ENCODE measurements around the gene PWWP2A.

PWWP2A gene

DNA sequence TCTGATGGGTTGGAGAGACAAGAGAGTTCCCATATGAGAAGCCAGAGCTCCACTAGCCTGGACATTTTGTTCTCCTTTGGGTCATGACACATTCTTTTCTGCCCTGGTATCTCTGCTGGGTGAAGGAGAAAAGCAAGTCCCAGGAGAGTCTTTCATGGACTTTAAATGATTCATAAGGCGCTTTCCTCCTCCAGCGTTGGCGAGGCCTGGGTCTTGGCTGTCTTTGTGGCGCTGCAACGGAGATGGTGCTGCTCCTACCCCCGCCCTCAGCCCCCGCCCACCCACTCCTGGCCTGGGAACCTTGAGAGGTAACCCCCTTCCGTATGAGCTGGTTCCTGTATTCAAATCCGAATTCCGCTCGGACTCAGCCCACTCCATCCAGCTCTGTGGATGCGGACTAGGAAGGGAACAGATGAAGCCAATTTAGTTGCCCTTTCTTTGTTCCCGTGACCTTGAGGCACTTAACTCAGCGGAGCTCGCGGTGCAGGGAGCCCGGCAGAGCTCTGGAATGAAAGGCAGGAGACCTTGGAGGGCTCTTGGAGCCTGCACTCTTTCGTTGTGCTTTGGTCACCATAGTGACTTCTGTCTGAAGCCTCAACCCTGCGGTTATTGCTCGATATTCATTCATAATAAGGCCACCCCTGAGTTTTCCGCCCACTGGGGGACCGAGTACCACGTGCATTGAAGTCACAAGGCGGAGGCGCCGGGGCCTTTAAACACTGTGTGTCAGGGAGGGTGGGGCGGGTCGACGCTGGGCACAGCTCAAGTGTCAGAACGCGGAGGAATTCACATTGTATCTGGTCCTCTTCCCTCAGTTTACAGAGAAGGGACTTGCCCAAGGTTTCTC, 14.0 kb upstream of the PWWP2A start:
- DNase-seq, result no peak

DNA sequence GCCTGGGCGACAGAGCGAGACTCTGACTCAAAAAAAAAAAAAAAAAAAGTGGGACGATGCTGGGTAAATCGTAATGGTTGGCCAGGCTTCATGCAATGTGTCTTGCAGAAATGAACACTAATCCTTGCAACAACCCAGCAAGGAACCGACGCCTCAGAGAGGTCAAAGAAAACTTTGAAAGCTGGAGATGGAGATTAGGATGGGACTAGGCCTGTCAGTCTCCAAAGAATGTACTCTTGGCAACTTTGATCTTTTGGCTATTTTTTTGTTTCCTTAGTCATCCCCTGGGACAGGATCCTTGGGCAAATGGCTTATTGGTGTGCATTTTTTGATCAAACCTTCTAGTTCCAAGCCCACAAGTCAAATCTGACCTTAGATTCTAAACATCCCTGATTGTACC, 10.6 kb upstream of the PWWP2A start:
- no peak for DNase-seq

DNA sequence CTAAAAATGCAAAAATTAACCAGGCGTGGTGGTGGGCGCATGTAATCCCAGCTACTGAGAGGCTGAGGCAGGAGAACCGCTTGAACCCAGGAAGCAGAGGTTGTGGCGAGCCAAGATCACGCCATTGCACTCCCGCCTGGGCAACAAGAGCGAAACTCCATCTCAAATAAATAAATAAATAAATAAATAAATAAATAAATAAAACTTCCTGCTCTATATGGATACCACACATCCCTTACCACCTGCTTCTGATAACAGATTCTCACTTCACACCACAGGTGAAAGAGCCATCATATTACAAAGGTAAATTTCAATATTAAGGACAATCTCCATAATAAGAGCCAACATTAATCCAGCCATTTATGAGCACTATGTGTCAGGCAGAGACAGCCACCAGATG, 9.4 kb upstream of the PWWP2A start:
- no peak for DNase-seq

DNA sequence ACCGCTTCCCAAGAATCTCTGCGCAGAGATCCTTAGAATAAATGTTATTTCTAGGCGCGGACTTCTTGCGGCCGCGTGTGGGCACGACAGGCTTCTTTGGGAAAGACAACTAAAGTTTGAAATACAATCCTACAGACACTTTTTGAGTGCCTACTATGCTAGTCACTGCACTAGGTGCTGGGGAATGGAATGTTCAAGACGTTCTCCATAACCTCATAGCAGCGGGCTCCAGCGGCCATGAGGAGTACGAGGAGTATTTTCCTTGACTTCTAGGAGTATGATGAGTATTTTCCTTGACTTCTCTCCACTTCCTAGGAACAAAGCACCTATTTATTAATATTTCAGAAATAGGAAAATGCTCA, 636 bp upstream of the PWWP2A start:
- DNase-seq, result no peak

DNA sequence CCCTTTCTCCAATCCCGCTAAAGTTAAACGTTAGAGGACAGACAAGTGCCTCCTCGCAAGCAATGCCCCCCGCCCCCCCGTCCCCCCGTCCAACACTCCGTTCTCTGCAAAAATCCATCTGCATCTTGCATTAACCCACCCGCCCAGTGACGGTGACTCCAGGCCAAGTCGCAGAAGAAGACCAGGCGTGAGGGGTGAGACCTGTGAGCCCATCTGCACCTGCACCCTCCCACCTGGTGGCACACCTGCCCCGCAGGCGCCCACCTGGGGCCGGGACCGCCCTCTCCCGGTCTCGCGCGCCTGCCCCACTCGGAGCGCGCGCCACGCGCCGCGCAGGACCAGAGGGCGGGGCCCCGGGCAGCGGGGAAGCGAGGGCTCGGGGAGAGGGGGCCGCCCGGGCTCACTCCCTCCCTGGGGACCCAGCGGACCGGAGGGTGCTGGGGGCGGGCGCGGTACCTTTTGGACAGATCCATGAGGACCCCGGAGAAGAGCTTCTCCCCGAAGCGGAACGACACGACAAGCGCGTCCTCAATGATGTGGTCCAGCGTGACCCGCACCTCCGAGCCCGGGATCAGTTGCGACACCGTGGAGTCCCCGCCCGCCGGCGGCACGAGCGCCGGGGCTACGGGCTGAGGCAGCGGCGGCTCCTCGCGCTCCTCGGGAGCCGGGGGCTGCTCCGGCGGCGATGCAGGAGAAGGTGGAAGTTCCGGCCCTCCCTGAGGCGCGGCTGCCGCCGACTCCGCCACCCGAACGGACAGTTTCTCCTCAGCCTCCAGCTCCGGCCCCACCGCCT, 705 bp downstream of the PWWP2A start:
- DNase-seq, result peak; percentile 48

DNA sequence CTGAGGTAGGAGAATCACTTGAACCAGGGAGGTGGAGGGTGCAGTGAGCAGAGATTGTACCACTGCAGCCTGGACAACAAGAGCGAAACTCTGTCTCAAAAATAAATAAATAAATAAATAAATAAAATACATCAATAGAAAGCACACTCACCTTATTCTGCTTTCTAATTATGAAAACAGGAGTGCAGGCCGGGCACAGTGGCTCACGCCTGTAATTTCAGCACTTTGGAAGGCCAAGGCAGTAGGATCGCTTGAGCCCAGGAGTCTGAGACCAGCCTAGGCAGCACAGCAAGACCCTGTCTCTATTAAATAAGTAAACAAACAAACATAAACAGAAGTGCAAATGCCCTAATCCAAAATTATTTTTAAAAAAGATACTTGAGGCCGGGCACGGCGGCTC, 2.3 kb downstream of the PWWP2A start:
- DNase-seq, result no peak

DNA sequence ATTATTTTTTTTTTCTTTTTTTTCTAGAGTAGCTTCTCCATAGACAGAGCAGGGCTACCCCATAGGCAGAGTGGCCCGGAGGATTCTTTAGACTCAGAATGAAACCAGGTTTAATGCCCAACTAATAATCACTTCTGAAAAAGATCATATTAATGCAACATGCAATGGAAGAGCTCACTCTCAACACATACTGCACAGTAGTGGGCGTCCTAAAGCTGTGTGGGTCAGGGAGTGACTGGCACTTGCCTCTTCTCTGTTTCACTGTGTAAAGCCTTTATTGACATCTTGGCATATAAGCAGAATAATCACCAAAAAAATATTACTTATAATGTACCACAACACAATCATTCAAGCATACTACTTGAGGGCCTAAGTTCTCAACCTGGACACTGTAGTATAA, 11.1 kb downstream of the PWWP2A start:
- DNase-seq, result no peak

DNA sequence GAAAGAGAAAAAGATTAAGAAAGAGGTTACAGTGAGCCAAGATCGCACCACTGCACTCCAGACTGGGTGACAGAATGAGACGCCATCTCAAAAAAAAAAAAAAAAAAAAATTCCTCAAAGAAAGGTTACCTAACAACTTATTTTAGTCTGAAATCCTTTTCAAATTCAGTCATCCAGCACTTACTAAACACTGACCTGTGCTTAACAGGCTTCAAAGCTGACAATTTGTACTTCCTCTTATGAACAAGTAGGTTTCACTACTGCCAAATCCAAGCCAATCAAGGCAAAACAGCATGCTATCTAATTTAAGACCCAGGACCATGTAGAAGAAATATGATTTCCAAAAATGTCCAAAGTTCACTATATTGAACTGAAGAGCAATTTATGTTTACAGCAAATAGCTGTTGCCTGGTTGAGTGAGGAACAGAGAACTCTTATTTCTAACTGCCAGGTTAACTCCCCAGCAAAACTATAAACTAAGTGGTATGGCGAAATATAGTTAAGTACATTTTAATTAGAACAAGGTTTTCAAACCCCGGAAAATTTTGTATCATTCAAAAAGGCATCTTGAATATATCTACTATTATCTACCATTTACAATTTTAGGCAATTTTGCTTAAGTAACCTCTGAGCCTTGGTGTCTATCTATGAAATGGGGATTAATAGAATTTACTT, 13.4 kb downstream of the PWWP2A start:
- DNase-seq, result no peak

DNA sequence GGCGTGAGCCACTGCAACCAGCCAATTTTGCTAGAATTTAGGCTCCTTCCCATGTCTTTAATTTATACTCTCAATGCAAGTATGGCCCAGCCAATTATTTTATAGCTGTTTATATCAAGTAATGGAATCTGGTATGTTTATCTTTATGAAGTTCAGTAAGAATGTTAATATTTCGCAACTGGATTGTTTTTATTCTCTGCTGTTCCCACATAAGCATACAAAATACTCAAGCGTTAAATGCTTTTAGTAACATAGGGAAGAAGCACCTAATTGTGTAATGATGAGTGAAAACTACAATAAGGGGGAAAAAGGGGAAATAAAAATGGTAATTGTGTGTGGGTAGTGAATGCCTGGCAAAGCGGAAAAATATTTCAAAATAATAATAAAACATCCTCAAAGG, 21.3 kb downstream of the PWWP2A start:
- DNase-seq, result no peak

DNA sequence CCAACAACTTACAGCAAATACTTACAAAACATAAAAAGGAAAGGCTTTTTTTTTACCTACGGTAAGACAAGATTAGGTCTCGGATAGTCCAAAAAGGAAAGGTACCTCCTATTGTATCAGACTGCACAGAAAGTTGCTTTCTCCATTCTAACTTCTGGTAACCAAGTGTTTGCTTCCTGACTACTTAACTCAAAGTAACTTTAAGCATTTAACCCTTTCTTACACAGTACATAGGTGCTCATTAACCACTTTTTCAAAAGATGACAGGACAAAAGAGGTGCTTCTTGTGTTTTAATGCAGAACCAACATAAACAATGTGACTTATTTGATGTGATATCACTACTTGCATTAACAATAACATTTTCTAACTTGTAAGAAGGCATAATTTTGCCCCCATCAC, 23.1 kb downstream of the PWWP2A start:
- no peak for DNase-seq

DNA sequence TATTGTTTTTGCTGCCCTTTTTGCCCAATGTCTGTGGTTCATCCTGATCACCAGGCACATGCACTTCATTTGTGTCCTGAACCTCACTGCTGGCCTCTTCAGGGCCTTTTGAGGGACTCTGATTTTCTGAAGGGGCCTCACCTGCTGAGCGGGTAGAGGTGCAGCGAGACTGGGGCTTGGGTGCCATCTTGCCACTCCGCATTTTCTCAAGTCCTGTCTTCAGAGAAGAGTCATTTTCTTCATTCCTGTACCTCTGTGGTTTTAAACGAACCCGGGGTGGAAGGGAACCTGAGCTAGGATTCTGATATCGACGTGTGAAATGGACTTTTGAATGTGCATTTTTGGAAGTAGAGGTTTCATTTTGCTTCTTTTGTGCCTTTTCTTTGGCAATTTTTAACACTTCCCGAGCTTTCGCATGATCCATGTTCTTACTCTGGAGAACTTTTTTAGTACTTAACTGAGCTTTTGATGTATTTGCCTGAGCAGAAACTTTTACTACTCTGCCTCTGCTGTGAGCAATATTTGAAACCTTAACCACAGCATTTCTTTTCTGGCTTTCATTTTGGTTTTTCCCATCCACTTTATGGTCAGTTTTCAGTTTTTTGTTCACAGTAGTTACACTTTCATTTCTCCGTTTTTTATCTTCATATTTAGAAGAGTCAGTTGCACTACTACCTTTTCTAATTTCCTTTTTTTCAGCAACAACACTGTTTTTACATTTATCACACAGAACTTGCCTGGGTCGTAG, 26.1 kb downstream of the PWWP2A start:
- DNase-seq, result no peak

DNA sequence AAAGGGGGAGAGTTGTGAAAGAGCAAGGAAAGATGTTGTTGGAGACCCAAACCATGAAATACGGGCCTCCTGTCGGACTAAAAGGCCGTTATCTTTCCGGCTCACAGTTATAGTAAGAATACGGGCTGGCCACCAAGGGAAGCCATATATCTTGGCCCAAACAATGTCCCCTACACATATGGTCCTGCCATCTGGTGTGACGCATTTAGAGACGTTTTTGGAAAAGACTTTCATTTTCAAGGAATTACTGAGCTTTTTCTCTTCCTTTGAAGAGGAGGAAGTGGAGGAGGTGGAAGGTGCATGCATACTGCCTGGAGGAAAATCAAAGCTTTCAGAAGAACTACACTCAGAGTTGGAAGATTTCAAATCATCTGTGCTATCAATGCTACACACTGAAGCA, 26.7 kb downstream of the PWWP2A start:
- DNase-seq, result no peak

DNA sequence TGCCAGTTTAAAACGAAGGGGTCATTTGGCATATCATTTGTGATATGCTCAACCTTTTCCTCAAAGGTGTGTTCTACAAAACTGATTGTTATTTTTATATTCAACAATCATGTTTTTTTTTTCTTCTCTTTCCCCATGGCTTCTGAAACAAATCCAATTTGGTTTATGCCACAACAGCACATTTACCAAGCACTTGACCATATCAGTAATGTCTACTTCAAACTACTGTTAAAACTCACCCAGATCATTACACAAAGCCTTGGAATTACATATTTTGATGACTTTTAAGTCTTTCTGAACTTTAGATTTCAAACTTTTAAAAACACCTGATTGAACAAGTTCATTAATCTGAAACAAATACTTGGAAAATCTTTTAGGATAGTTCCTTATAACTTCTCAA, 29.2 kb downstream of the PWWP2A start:
- DNase-seq, result no peak

DNA sequence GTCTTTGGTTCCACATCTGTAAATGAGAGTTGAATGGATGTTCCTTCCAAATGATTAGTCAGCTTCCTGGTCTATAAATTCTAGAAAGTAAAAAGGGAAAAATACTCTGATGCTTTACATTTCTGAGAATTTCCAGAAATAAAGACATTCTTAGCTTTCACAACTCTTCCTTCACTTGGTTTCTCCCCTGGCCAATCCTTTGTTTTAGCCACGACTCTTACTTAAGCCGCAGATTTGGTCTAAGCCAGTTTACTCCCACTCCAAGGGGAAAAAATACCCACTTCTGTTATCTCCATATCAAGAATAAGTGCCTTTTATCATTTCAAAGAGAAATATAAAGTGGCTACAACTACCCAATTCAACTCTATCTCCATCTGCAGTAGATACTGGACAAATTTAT, 29.7 kb downstream of the PWWP2A start:
- no peak for DNase-seq

DNA sequence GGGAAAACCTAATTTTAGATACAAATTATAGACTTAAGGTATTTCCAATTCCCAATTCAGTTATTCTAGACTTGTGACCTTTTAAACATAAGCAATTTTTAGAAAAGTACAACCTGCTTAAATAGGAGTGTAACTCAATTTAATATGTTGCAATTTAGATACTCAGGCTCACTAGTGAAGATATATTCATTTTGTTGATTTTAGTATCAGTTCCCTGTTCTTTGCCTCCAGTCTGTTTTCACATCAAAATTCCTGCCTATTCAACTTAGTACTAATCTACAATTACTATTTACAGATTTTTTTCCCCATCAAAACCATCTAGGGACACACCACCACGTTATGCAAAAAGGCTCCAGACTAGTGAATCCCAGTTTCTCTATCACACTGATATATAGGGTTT, 30.4 kb downstream of the PWWP2A start:
- no peak for DNase-seq

DNA sequence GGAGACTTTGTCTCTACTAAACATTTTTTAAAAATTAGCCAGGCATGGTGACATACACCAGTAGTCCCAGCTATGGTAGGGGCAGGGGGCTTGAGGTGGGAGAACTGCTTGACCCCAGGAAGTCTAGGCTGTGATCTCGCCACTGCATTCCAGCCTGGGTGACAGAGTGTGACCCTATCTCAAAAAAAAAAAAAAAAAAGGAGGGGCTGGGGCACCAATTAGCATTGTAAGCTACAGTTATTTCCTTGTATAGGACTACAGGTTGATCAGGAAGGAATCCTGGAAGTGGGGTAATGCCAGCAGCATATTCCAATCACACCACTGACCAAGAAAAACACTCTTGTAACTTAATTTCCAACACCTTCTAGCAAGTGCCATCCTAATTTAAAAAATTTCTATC, 32.1 kb downstream of the PWWP2A start:
- no peak for DNase-seq

DNA sequence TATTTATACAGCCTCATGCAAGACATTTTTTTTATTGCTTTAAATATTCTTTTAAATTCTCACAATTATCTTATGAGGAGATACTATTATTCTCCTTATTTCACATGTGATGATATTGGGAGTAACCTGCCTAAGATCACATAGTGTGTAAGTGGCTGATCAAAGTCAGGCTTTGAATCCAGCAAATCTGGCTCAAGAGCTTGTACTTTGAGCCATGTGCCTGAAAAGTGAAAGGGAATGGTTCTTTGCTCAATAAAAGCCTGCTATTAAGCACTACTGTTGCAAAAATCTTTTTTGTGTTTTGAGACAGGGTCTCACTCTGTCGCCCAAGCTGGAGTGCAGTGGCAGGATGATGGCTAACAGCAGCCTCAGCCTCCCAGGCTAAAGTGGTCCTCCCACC, 35.1 kb downstream of the PWWP2A start:
- no peak for DNase-seq

DNA sequence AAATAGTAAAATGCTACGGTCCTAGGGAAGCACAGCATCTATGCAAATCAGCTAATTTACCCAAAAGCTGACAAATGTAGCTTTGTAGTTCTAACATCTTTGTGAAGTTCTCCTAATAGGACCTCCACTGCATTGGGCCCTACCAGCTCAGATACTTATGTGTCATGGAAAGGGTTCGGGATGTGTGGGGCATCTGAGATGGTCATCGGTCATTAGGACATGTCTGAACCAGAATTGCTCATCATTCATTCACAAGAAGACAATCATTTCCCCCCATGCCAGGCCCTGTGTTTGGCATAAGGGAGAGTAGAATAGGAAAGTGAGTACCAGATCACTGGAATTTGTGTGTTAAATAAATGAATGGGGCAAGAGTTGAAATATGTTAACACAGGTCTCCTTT, 35.7 kb downstream of the PWWP2A start:
- no peak for DNase-seq

DNA sequence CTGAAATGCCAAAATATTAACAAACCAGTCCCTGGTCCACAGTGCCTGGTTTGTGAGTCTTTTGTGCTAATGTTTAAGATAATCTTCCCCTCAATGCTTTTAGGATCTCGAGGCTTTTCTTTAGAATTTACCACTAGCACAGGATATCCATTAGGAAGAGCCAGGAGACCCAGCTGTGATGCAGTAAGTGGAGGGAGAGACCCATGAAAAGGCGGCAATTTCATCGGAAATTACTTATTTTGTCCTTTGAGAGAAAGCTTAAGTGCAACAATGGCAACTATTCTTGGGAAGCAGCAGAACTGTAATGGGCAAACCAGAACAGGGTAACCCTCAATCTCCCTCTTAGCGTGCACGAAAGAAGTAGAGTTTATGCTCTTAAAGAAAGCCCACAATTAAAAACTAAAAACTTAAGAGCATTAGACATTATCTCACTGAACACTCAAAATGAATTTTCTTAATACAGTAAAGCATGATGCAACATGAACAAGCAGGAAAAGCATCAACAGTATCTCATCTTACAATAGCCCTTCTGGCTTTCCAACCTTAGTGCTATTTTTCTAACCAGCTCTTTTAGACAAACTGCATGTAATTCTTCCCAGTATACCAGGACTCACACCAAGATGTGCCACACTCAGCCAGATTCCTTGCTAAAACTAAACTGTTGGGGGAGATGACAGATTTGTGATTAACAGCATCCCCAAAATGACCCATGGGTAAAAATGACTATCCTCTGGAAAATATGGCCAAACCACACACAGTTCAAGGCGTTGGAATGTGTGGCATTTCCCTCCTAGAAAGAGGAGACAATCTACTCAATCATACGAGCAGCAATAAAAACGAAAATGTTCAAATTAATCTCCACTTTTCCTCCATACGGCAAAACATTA, 36.4 kb downstream of the PWWP2A start:
- DNase-seq, result no peak

DNA sequence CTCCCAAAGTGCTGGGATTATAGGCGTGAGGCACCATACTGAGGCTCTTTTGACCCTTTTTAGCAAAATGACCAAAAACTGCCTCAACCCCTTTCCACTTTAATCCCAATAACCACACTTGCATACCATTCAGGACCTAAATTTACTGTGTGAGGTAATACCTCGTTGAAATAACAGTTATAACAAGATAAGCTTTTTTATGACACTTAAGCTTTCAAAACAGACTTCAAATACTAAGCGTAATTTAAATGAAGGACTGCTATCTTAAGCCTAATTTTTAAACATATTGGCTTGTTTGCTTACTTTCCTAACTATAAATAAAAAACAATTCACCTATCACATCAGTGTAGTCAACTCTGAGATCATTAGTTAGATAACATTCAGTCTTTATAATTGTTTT, 37.8 kb downstream of the PWWP2A start:
- no peak for DNase-seq

DNA sequence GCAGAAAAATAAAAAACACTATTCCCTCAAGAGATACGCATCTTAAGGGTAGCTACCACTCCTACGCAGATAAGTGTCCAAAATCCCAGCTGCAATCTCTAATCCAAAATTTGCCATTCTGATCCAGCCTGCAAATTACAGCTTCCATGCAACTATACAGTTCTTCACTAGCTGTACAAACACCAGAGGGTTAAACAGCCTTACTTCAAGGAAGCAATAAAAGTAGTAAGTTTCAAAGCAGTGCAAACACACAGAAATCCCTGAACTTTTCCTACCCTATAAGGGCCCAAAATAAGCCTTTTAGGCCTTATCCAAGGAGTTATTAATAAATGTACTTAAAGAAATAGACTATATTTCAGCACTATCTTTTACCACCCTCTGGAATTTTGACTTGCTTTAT, 39.5 kb downstream of the PWWP2A start:
- no peak for DNase-seq

DNA sequence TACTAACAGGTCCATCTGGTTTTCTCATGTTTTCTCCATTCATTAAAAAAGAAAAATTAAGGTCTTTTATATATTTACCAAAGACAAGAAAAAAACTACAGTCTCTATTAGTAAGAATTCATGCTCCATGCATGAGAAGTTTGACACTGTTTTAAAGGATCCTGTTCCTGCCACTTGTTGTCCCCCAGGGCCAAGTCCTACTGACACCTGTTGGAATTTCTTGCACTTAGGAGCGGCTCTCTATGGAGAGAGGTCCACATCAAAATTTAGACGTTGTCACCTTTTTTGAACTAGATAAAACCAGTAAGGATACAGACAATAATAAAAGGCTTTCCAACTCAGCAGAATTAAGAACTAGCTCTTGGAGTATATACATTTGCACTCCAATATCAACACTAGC, 42.3 kb downstream of the PWWP2A start:
- no peak for DNase-seq
